Esophagus squamous epithelium (tissue), 4 donors: Measurements from ENCODE around the gene B4GALT4.

Source experiments
- CTCF ChIP-seq, 6 experiments: fragments of 450-650 bp in 4 of 6; fragments of 200-600 bp in 2 of 6; sonication (generic) in 2 of 6; IDR thresholded peaks; one replicate each; pipeline ENCODE4 v1.5.1; 2016 to 2019; ENCODE audit warnings: antibody characterized with exemption in 6 of 6, mild to moderate bottlenecking in 4 of 6, moderate library complexity in 4 of 6
- POLR2A ChIP-seq, 4 donors: fragments of 450-650 bp; IDR thresholded peaks; one replicate each; pipeline ENCODE4 v1.6.1; 2017; ENCODE audit warnings: antibody characterized with exemption in 4 of 4, mild to moderate bottlenecking in 4 of 4, moderate library complexity in 3 of 4

GRCh38 chr3:119230745-119231144 is 9.9 kb downstream of the B4GALT4 start:
- TF ChIP-seq CTCF (IDR thresholded peaks at IDR 0.05) (no peak), POLR2A (IDR thresholded peaks at IDR 0.05) (no peak)
